Retinal pigment epithelial cell (primary cell): ENCODE data around the gene DST.

Experiments
- DNase-seq: peaks from one replicate; pipeline ENCODE4 v3.0.0-alpha.2; 2010; ENCODE audit warnings: low read depth
- H3K4me3 ChIP-seq: 2 replicates; pipeline ENCODE4 v1.5.1; 2011; ENCODE audit warnings: mild to moderate bottlenecking, low read length, control low read depth, moderate library complexity
- CTCF ChIP-seq: conservative IDR thresholded peaks from 2 replicates; pipeline ENCODE4 v1.5.1; 2011; ENCODE audit warnings: low read depth, low read length, control low read depth, inconsistent platforms

DST gene

GRCh38 chr6:56655996-56656395 lies 13.3 kb upstream of the DST start:
- H3K4me3 ChIP-seq, result no peak overlapping the region
- TF ChIP-seq CTCF, result no peak
- DNase-seq, result no peak

GRCh38 chr6:56655249-56655648 lies 12.6 kb upstream of the DST start:
- no peak for TF ChIP-seq CTCF

GRCh38 chr6:56652994-56653393 lies 10.3 kb upstream of the DST start:
- no peak for DNase-seq
- no peak for TF ChIP-seq CTCF
- no peak overlapping the region for H3K4me3 ChIP-seq

More at GRCh38 chr6:56655249-56655648, 12.6 kb upstream of the DST start:
- H3K4me3 ChIP-seq, result no peak overlapping the region
- no peak for DNase-seq

- H3K4me3 ChIP-seq, result no peak overlapping the region
- no peak for TF ChIP-seq CTCF
- no peak for DNase-seq
Measured at GRCh38 chr6:56652231-56652630, 9.5 kb upstream of the DST start.

GRCh38 chr6:56650191-56650590 lies 7.5 kb upstream of the DST start:
- no peak for DNase-seq
- no peak for TF ChIP-seq CTCF
- H3K4me3 ChIP-seq, result no peak overlapping the region

GRCh38 chr6:56649782-56650181 lies 7.1 kb upstream of the DST start:
- H3K4me3 ChIP-seq, result no peak overlapping the region
- no peak for DNase-seq
- TF ChIP-seq CTCF, result no peak

- H3K4me3 ChIP-seq, result no peak overlapping the region
- no peak for DNase-seq
- TF ChIP-seq CTCF, result no peak
Measured at GRCh38 chr6:56649053-56649769, 6.5 kb upstream of the DST start.
